Mucosa of descending colon (tissue), 3 donors: ENCODE measurements around the gene UTP15. TPM values are rescaled to one million over a fixed set of nuclear protein-coding genes. Genes with fewer than 3 reads are reported as not detected.

Experiments
- ATAC-seq: fragments of 200-7000 bp; cut with Tn5 transposase; one replicate; pipeline ENCODE4 v1.9.1; 2020; ENCODE audit warnings: mild to moderate bottlenecking, moderate library complexity
- DNase-seq, 3 donors: peaks; one replicate each; pipeline ENCODE4 v3.0.0-alpha.2; 2020
- H3K36me3 ChIP-seq: fragments of 200-600 bp; one replicate; pipeline ENCODE4 v1.8.0; 2021; ENCODE audit warnings: low read depth, mild to moderate bottlenecking
- H3K4me1 ChIP-seq: fragments of 200-600 bp; one replicate; pipeline ENCODE4 v1.8.0; 2021; ENCODE audit warnings: low read depth, mild to moderate bottlenecking
- H3K4me3 ChIP-seq: fragments of 200-600 bp; one replicate; pipeline ENCODE4 v1.8.0; 2021; ENCODE audit warnings: mild to moderate bottlenecking
- H3K9me3 ChIP-seq: fragments of 200-600 bp; one replicate; pipeline ENCODE4 v1.8.0; 2021; ENCODE audit warnings: mild to moderate bottlenecking
- CTCF ChIP-seq: fragments of 200-600 bp; IDR thresholded peaks from one replicate; pipeline ENCODE4 v1.8.0; 2022; ENCODE audit warnings: antibody characterized with exemption, mild to moderate bottlenecking
- intact Hi-C, 2 donors: fragments of 100-400 bp; cut with DNase I in 1 of 2; cut with micrococcal nuclease in 1 of 2; formaldehyde crosslinking; loops; one replicate each; pipeline versions ENCODE4 v1.11.0 to v1.11.1; 2022; cut with DNase I, micrococcal nuclease
- total RNA-seq, 3 donors: library from RNA; stranded (reverse); fragmentation: NEBNext Ultra II Directional in 2 of 3; extraction: Animal tissue kit (Norgen Biotek cat#: 25700) in 2 of 3; gene quantifications; one replicate each; pipeline versions ENCODE4 v1.2.1 to v1.2.4, GENCODE V29; 2021 to 2023
- donor health status: DM: no; HTN: no; CAD: no; lungs with moderate emphysema.
- donor health status: DM: no; HTN: no; CAD: no.
- donor health status: DM: no; HTN: yes; CAD: no.

Gene UTP15
- total RNA-seq, 3 donors from 2014 or later: 11.9 to 15.0 (median 13.5) TPM

- Histone ChIP-seq H3K36me3 (no peaks in the 10 kb centered on the region), H3K4me1 (no peaks in the 10 kb centered on the region), H3K9me3 (no peaks in the 10 kb centered on the region), H3K4me3 (no peak overlapping the region)
- TF ChIP-seq CTCF: no peak
- intact Hi-C loops: loop anchor here (5.0 kb wide), 1 partner anchor 200 kb away; no protein-coding TSS in a partner anchor
- no peak for DNase-seq
- ATAC-seq: no peak
Observed at GRCh38 chr5:73592551-73592950, 27.0 kb downstream of the UTP15 start.

- Histone ChIP-seq H3K4me3 (no peak overlapping the region), H3K9me3 (no peaks in the 10 kb centered on the region), H3K4me1 (no peaks in the 10 kb centered on the region), H3K36me3 (no peaks in the 10 kb centered on the region)
- intact Hi-C loops: no loop called here
- DNase-seq (peak in 1 of 3 donors; percentile 84), ATAC-seq (peak; percentile 46)
- peak; percentile 17 for TF ChIP-seq CTCF
Observed at GRCh38 chr5:73596705-73597328, 31.3 kb downstream of the UTP15 start.

GRCh38 chr5:73599380-73599779 lies 33.8 kb downstream of the UTP15 start:
- TF ChIP-seq CTCF: no peak
- ATAC-seq: no peak
- Histone ChIP-seq H3K4me1 (no peaks in the 10 kb centered on the region), H3K36me3 (no peaks in the 10 kb centered on the region), H3K4me3 (no peak overlapping the region), H3K9me3 (no peaks in the 10 kb centered on the region)
- DNase-seq: no peak
- intact Hi-C loops: no loop called here

- ATAC-seq (no peak), DNase-seq (no peak)
- H3K4me3 ChIP-seq: no peak overlapping the region
- H3K4me1 ChIP-seq: no peaks in the 10 kb centered on the region
- H3K36me3 ChIP-seq: no peaks in the 10 kb centered on the region
- intact Hi-C loops: loop anchor here in 1 of 2 donors (10.0 kb wide), 1 partner anchor 91 kb away; no protein-coding TSS in a partner anchor
- H3K9me3 ChIP-seq: no peaks in the 10 kb centered on the region
- TF ChIP-seq CTCF: no peak
Observed at GRCh38 chr5:73603998-73604397, 38.5 kb downstream of the UTP15 start.

- intact Hi-C loops: loop anchor here in 1 of 2 donors (10.0 kb wide), 1 partner anchor 89 kb away; no protein-coding TSS in a partner anchor
- DNase-seq: peak in 1 of 3 donors; percentile 58
- no peak for TF ChIP-seq CTCF
- no peak overlapping the region for H3K4me3 ChIP-seq
- H3K9me3 ChIP-seq: no peaks in the 10 kb centered on the region
- peak; percentile 100 for ATAC-seq
- no peaks in the 10 kb centered on the region for H3K36me3 ChIP-seq
- no peaks in the 10 kb centered on the region for H3K4me1 ChIP-seq
Observed at GRCh38 chr5:73605223-73606087, 39.9 kb downstream of the UTP15 start.
